SK-N-SH (cell line): Measurements from ENCODE around the gene CFAP47. TPM values are rescaled to one million over a fixed set of nuclear protein-coding genes. Genes with fewer than 3 reads are reported as not detected.

Source experiments
- CTCF ChIA-PET: fragments of 300-600, 350-600 bp; formaldehyde crosslinking; extraction: SDS; loops from one replicate; lab custom pipeline; 2021; lab: Yijun Ruan, JAX
- POLR2A ChIA-PET: fragments of 350-600 bp; sonication (Branson Sonifier 250); formaldehyde crosslinking; extraction: SDS; loops from one replicate; lab custom pipeline; 2020; ENCODE audit warnings: antibody characterized with exemption, inconsistent platforms; lab: Yijun Ruan, JAX
- DNase-seq: peaks from one replicate; pipeline ENCODE4 v3.0.0; 2012
- H2AFZ ChIP-seq: fragments of 200-600 bp; sonication (generic); 2 replicates; pipeline ENCODE4 v1.8.1; 2016; ENCODE audit warnings: antibody characterized with exemption, mild to moderate bottlenecking, low read depth
- H3F3A ChIP-seq: fragments of 200-600 bp; sonication (generic); replicated peaks from 2 replicates; pipeline ENCODE3; 2016; ENCODE audit warnings: antibody characterized with exemption, mild to moderate bottlenecking; ENCODE audit not compliant: insufficient read depth
- H3K27ac ChIP-seq, 2 experiments: fragments of 200-500 bp in 1 of 2; fragments of 200-600 bp in 1 of 2; sonication (Bioruptor generic) in 1 of 2; sonication (generic), shearing (Covaris generic) in 1 of 2; 2 replicates each; pipeline versions ENCODE4 v1.5.1 to v1.6.1; 2014 to 2016; ENCODE audit warnings: low read depth in 2 of 2, inconsistent platforms in 1 of 2, low read length in 1 of 2, mild to moderate bottlenecking in 1 of 2, mixed read lengths in 1 of 2
- H3K27me3 ChIP-seq: fragments of 200-600 bp; sonication (generic), shearing (Covaris generic); 2 replicates; pipeline ENCODE4 v1.6.1; 2016; ENCODE audit warnings: mixed run types; ENCODE audit not compliant: insufficient read depth
- H3K36me3 ChIP-seq, 2 experiments: fragments of 200-500 bp in 1 of 2; fragments of 200-600 bp in 1 of 2; sonication (Bioruptor generic) in 1 of 2; sonication (generic) in 1 of 2; replicated peaks in 1 of 2; 2 replicates each; pipeline versions ENCODE3 to v1.5.1; 2014 to 2016; ENCODE audit warnings: low read length in 1 of 2, mild to moderate bottlenecking in 1 of 2; ENCODE audit not compliant: insufficient read depth in 2 of 2, control insufficient read depth in 1 of 2
- H3K4me1 ChIP-seq, 2 experiments: fragments of 200-500 bp in 1 of 2; fragments of 200-600 bp in 1 of 2; sonication (Bioruptor generic) in 1 of 2; sonication (generic), shearing (Covaris generic) in 1 of 2; 2 replicates each; pipeline versions ENCODE4 v1.5.1 to v1.6.1; 2014 to 2016; ENCODE audit warnings: low read depth in 1 of 2, low read length in 1 of 2, mixed run types in 1 of 2; ENCODE audit not compliant: insufficient read depth in 2 of 2, control insufficient read depth in 1 of 2
- H3K4me2 ChIP-seq: fragments of 200-600 bp; sonication (generic), shearing (Covaris generic); 2 replicates; pipeline ENCODE4 v1.6.1; 2017; ENCODE audit warnings: mixed run types
- H3K4me3 ChIP-seq, 2 experiments: fragments of 200-500 bp in 1 of 2; fragments of 200-600 bp in 1 of 2; sonication (Bioruptor generic) in 1 of 2; sonication (generic), shearing (Covaris generic) in 1 of 2; 2 replicates each; pipeline versions ENCODE4 v1.5.1 to v1.8.1; 2014 to 2016; ENCODE audit warnings: low read depth in 2 of 2, inconsistent platforms in 1 of 2, low read length in 1 of 2, mild to moderate bottlenecking in 1 of 2, mixed read lengths in 1 of 2, moderate library complexity in 1 of 2
- H3K79me2 ChIP-seq: fragments of 200-600 bp; sonication (generic); 2 replicates; pipeline ENCODE4 v1.8.1; 2017; ENCODE audit warnings: mild to moderate bottlenecking; ENCODE audit not compliant: insufficient read depth
- H3K9ac ChIP-seq: fragments of 200-600 bp; sonication (generic); 2 replicates; pipeline ENCODE4 v1.6.1; 2017; ENCODE audit warnings: mixed run types
- H3K9me2 ChIP-seq: fragments of 200-600 bp; sonication (generic); 2 replicates; pipeline ENCODE4 v1.6.1; 2017; ENCODE audit warnings: mixed run types
- H3K9me3 ChIP-seq: fragments of 200-600 bp; sonication (generic); 2 replicates; pipeline ENCODE4 v1.6.1; 2017; ENCODE audit warnings: mixed run types, mild to moderate bottlenecking, moderate library complexity
- H4K20me1 ChIP-seq: fragments of 200-600 bp; sonication (generic); 2 replicates; pipeline ENCODE4 v1.6.1; 2017; ENCODE audit warnings: mild to moderate bottlenecking, mixed run types; ENCODE audit not compliant: insufficient read depth
- EZH2phosphoT487 ChIP-seq: fragments of 200-600 bp; sonication (generic); IDR thresholded peaks from 2 replicates; pipeline ENCODE4 v1.6.1; 2017; ENCODE audit warnings: low read depth, mixed run types, mild to moderate bottlenecking, antibody characterized with exemption, moderate library complexity, borderline replicate concordance
- FOSL2 ChIP-seq: IDR thresholded peaks from 2 replicates; pipeline ENCODE4 v1.4.0; 2012; ENCODE audit warnings: low read depth, mild to moderate bottlenecking, moderate library complexity, borderline replicate concordance
- FOXJ3 ChIP-seq: sonication (generic); formaldehyde crosslinking; IDR thresholded peaks from 2 replicates; pipeline ENCODE4 v1.5.1; 2020; ENCODE audit warnings: mild to moderate bottlenecking, missing genetic modification reagents
- FOXM1 ChIP-seq: IDR thresholded peaks from 2 replicates; pipeline ENCODE4 v1.4.0; 2012; ENCODE audit warnings: low read depth, mild to moderate bottlenecking
- GATA2 ChIP-seq: sonication (generic); formaldehyde crosslinking; IDR thresholded peaks from 2 replicates; pipeline ENCODE4 v1.5.0; 2020; ENCODE audit warnings: mild to moderate bottlenecking, missing genetic modification reagents
- JUND ChIP-seq: IDR thresholded peaks from 2 replicates; pipeline ENCODE4 v1.4.0; 2012
- POLR2AphosphoS5 ChIP-seq: IDR thresholded peaks from 2 replicates; pipeline ENCODE4 v1.6.1; 2012; ENCODE audit warnings: low read depth, low read length
- RCOR1 ChIP-seq: fragments of 150-350 bp; IDR thresholded peaks from 2 replicates; pipeline ENCODE4 v1.6.1; 2017; ENCODE audit warnings: antibody characterized with exemption, low read length
- TEAD4 ChIP-seq: IDR thresholded peaks from 2 replicates; pipeline ENCODE4 v1.4.0; 2012; ENCODE audit warnings: mild to moderate bottlenecking, borderline replicate concordance; ENCODE audit not compliant: insufficient read depth
- USF1 ChIP-seq: IDR thresholded peaks from 2 replicates; pipeline ENCODE4 v1.4.0; 2012; ENCODE audit warnings: low read depth, borderline replicate concordance
- WGBS: methylation state at CpG from one replicate; pipeline ENCODE4 v1.1.6; 2017; ENCODE audit warnings: low lambda C conversion rate; 5-methylcytosine and 5-hydroxymethylcytosine counted together
- polyA plus RNA-seq, 3 experiments: library from polyadenylated mRNA; depleted of rRNA; stranded (reverse); fragments of >200 nt; gene quantifications; 2 replicates each; pipeline ENCODE4 v1.2.3, GENCODE V29; 2012
- TF ChIP-seq, protein P1 (sequence below): fragments of 150-350 bp; IDR thresholded peaks from 2 replicates; pipeline ENCODE4 v1.6.1; 2016; ENCODE audit warnings: mild to moderate bottlenecking, low read depth, low read length
- TF ChIP-seq, protein P2 (sequence below): IDR thresholded peaks from 2 replicates; pipeline ENCODE4; 2012
- TF ChIP-seq, protein P3 (sequence below): fragments of 200-600 bp; sonication (generic); IDR thresholded peaks from 2 replicates; pipeline ENCODE4 v1.6.1; 2017; ENCODE audit warnings: antibody characterized with exemption, mild to moderate bottlenecking, moderate library complexity

Gene CFAP47
- polyA plus RNA-seq (2012; rRNA removed), result 0.02 TPM in 2 replicates
- under 0.01 and 0.01 TPM in 2 replicates for polyA plus RNA-seq (2012; cell fraction: cytosol; rRNA removed)
- polyA plus RNA-seq (2012; cell fraction: nucleus; rRNA removed), result 0.01 TPM in 1 of 2 replicates, not detected in the other

DNA sequence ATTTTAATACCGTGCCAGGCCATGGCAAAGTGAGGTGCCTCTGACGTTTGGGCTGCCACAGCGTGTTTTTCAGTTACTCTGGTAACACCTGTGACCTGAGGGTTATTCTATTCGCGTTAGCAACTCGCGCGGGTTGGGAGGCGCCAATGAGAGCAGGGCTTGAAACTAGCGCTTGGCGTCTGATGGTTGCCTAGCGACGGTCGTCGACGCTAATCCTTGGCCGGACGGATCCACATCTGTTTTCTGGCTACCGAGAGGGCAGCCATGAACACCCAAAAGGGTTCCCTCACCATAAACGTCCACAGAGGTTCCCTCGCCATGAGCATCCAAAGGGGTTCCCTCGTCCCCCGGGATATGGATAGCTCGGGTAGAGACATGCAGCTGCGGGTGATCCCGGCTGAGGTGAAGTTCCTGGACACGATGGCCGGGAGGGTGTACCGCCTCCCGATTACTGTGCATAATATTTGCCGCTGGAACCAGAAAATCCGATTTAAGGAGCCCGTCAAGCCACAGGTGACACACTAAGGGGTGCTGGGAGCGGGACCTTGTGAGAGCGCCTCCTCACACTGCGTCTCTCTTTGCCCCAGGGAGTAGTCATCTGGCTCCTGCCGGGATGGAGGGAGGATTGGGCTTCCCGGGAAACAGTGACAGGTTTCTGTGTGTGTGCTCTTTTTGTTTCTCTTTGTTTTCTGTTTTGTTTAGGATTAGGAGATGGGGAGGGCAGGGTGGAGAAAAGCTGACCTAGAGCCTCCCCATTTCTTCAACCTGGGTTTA lies at the start of gene CFAP47:
Gene CFAP47, plus strand, starts transcription at position 199 of the 774 bp plus-strand sequence. Its CDS starts 66 bp downstream, at position 265.
- POLR2A ChIA-PET, result no interaction called here
- no peaks in the 10 kb centered on the region for H3K27me3 ChIP-seq
- TF ChIP-seq, protein P1, sequence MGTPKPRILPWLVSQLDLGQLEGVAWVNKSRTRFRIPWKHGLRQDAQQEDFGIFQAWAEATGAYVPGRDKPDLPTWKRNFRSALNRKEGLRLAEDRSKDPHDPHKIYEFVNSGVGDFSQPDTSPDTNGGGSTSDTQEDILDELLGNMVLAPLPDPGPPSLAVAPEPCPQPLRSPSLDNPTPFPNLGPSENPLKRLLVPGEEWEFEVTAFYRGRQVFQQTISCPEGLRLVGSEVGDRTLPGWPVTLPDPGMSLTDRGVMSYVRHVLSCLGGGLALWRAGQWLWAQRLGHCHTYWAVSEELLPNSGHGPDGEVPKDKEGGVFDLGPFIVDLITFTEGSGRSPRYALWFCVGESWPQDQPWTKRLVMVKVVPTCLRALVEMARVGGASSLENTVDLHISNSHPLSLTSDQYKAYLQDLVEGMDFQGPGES, result no peak
- TF ChIP-seq FOXM1 (no peak), GATA2 (CRISPR knock-in tag) (no peak), TEAD4 (no peak), FOSL2 (no peak), FOXJ3 (CRISPR knock-in tag) (no peak), RCOR1 (no peak), JUND (no peak), USF1 (no peak), POLR2AphosphoS5 (no peak), EZH2phosphoT487 (no peak)
- TF ChIP-seq, protein P2, sequence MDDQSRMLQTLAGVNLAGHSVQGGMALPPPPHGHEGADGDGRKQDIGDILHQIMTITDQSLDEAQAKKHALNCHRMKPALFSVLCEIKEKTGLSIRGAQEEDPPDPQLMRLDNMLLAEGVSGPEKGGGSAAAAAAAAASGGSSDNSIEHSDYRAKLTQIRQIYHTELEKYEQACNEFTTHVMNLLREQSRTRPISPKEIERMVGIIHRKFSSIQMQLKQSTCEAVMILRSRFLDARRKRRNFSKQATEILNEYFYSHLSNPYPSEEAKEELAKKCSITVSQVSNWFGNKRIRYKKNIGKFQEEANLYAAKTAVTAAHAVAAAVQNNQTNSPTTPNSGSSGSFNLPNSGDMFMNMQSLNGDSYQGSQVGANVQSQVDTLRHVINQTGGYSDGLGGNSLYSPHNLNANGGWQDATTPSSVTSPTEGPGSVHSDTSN, result no peak
- TF ChIP-seq, protein P3, sequence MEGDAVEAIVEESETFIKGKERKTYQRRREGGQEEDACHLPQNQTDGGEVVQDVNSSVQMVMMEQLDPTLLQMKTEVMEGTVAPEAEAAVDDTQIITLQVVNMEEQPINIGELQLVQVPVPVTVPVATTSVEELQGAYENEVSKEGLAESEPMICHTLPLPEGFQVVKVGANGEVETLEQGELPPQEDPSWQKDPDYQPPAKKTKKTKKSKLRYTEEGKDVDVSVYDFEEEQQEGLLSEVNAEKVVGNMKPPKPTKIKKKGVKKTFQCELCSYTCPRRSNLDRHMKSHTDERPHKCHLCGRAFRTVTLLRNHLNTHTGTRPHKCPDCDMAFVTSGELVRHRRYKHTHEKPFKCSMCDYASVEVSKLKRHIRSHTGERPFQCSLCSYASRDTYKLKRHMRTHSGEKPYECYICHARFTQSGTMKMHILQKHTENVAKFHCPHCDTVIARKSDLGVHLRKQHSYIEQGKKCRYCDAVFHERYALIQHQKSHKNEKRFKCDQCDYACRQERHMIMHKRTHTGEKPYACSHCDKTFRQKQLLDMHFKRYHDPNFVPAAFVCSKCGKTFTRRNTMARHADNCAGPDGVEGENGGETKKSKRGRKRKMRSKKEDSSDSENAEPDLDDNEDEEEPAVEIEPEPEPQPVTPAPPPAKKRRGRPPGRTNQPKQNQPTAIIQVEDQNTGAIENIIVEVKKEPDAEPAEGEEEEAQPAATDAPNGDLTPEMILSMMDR, result no peak
- peak within 1 kb of the TSS in 1 of 2 experiments; percentile 19; a peak in 1 of 4 replicates for H3K4me3 ChIP-seq
- H3K36me3 ChIP-seq, result no peaks in the 10 kb centered on the region
- no peak within 1 kb of the TSS for H3K9ac ChIP-seq
- H3K9me3 ChIP-seq, result no peaks in the 10 kb centered on the region
- H3K9me2 ChIP-seq, result no peaks in the 10 kb centered on the region
- DNase-seq, result peak; percentile 25
- no peaks in the 10 kb centered on the region for H4K20me1 ChIP-seq
- H3K4me2 ChIP-seq, result peak within 1 kb of the TSS; percentile 17; the same call in 1 of the 2 replicates
- CTCF ChIA-PET, result interaction anchor here (1.4 kb wide), 1 partner anchor 29 kb away, joined by 5 read pairs; no protein-coding TSS in a partner anchor
- WGBS, result 2% methylated on average over 22 of the region's 38 CpGs
- H3K4me1 ChIP-seq, result no peaks in the 10 kb centered on the region; a peak in 1 of 4 replicates
- H3K79me2 ChIP-seq, result no peaks in the 10 kb centered on the region
- H3K27ac ChIP-seq, result no peak within 1 kb of the TSS
- H2AFZ ChIP-seq, result no peak within 1 kb of the TSS
- peaks cover 10% of the 10 kb centered on the region for H3F3A ChIP-seq
